HCT116 (cell line): ENCODE measurements around the gene IQCH.

Source experiments
- MAX ChIP-seq: IDR thresholded peaks from 2 replicates; pipeline ENCODE4 v1.6.1; 2012
- POLR2A ChIP-seq: IDR thresholded peaks from 2 replicates; pipeline ENCODE4 v1.7.0; 2011; ENCODE audit warnings: borderline replicate concordance; ENCODE audit not compliant: insufficient read depth, insufficient read length; ENCODE audit errors: extremely low read depth
- POLR2AphosphoS5 ChIP-seq: IDR thresholded peaks from 2 replicates; pipeline ENCODE4 v1.6.1; 2011; ENCODE audit warnings: mild to moderate bottlenecking, low read depth, low read length, moderate library complexity
- RAD21 ChIP-seq: IDR thresholded peaks from 2 replicates; pipeline ENCODE4 v1.6.1; 2012; ENCODE audit warnings: low read depth, mild to moderate bottlenecking
- YY1 ChIP-seq: IDR thresholded peaks from 2 replicates; pipeline ENCODE4 v1.6.1; 2011; ENCODE audit warnings: low read length, low read depth, moderate library complexity, mild to moderate bottlenecking; ENCODE audit not compliant: insufficient replicate concordance; ENCODE audit errors: extremely low read depth
- ZBTB33 ChIP-seq: IDR thresholded peaks from 2 replicates; pipeline ENCODE4 v1.6.1; 2011; ENCODE audit warnings: mild to moderate bottlenecking, low read length, moderate library complexity; ENCODE audit not compliant: insufficient replicate concordance; ENCODE audit errors: extremely low read depth

GRCh38 chr15:67358391-67358790, 103.8 kb downstream of the IQCH start:
- no peak for TF ChIP-seq ZBTB33
- no peak for TF ChIP-seq MAX
- TF ChIP-seq YY1: no peak
- TF ChIP-seq POLR2AphosphoS5: no peak
- TF ChIP-seq POLR2A: no peak
- no peak for TF ChIP-seq RAD21
